ENCODE results near the gene OSBPL3. TPM values are rescaled to one million over a fixed set of nuclear protein-coding genes. Genes with fewer than 3 reads are reported as not detected.
"Not testable (repeated sequence)": the region's sequence is repeated elsewhere in the genome, so short reads cannot be mapped to it uniquely, and the experiment has no call there.

The OSBPL3 gene
- total and polyA plus RNA-seq, 10 donors, result 10.3 to 33.9 (median 26.8) TPM

- intact Hi-C loops (cut with DNase I; ENCODE audit: low total_unique reads), result no loop called here
- Histone ChIP-seq H3K4me1 (peaks cover 4 to 71% (median 40%) of the 10 kb centered on the region in 6 donors), H3K36me3 (no peaks in the 10 kb centered on the region), H3K27ac (peak overlapping the region in 1 of 8 donors; percentile 12), H3K4me3 (no peak overlapping the region), H3K27me3 (replicated peaks in 1 of 7) (no peaks in the 10 kb centered on the region), H3K9me3 (no peaks in the 10 kb centered on the region)
- TF ChIP-seq POLR2AphosphoS5 (IDR thresholded peaks at IDR 0.05), result no peak
- no peak for TF ChIP-seq CTCF (IDR thresholded peaks at IDR 0.05 in 8 of 11, conservative IDR thresholded peaks at IDR 0.05 in 3 of 11)
- no peak for TF ChIP-seq POLR2A (IDR thresholded peaks at IDR 0.05)
- 79 to 86% (median 82%) methylated on average over 4 of the region's 4 CpGs for WGBS, 5 donors
- no peak for DNase-seq
These were observed 71.3 kb downstream of the OSBPL3 start for GRCh38 chr7:24908727-24909126.

- no peaks in the 10 kb centered on the region for H3K27me3 ChIP-seq (replicated peaks in 1 of 7)
- WGBS, 5 donors, result 75 to 83% (median 80%) methylated on average over 3 of the region's 3 CpGs
- no peaks in the 10 kb centered on the region for H3K9me3 ChIP-seq
- H3K36me3 ChIP-seq, result no peaks in the 10 kb centered on the region
- intact Hi-C loops (cut with DNase I; ENCODE audit: low total_unique reads), result no loop called here
- H3K4me3 ChIP-seq, result peak overlapping the region in 1 of 8 donors; percentile 23
- TF ChIP-seq POLR2A (IDR thresholded peaks at IDR 0.05) (no peak), CTCF (IDR thresholded peaks at IDR 0.05 in 8 of 11, conservative IDR thresholded peaks at IDR 0.05 in 3 of 11) (no peak), POLR2AphosphoS5 (IDR thresholded peaks at IDR 0.05) (no peak)
- peaks cover 4 to 66% (median 39%) of the 10 kb centered on the region in 6 donors for H3K4me1 ChIP-seq
- peak overlapping the region in 2 of 8 donors; percentile 31 to 44 for H3K27ac ChIP-seq
- DNase-seq, result no peak
These were observed 71.8 kb downstream of the OSBPL3 start for GRCh38 chr7:24908166-24908565.

GRCh38 chr7:24907311-24907886 is 72.6 kb downstream of the OSBPL3 start:
- DNase-seq, result no peak
- Histone ChIP-seq H3K27me3 (replicated peaks in 1 of 7) (no peaks in the 10 kb centered on the region), H3K27ac (peak overlapping the region in 2 of 8 donors; percentile 31 to 44), H3K36me3 (no peaks in the 10 kb centered on the region), H3K4me1 (peaks cover 4 to 66% (median 34%) of the 10 kb centered on the region in 6 donors), H3K9me3 (no peaks in the 10 kb centered on the region), H3K4me3 (no peak overlapping the region)
- TF ChIP-seq CTCF (IDR thresholded peaks at IDR 0.05 in 8 of 11, conservative IDR thresholded peaks at IDR 0.05 in 3 of 11) (no peak), POLR2AphosphoS5 (IDR thresholded peaks at IDR 0.05) (no peak), POLR2A (IDR thresholded peaks at IDR 0.05) (no peak)
- 41 to 58% (median 45%) methylated on average over 7 of the region's 7 CpGs for WGBS, 5 donors
- intact Hi-C loops (cut with DNase I; ENCODE audit: low total_unique reads), result no loop called here

GRCh38 chr7:24905996-24906770 is 73.8 kb downstream of the OSBPL3 start:
- H3K36me3 ChIP-seq, result no peaks in the 10 kb centered on the region
- H3K27ac ChIP-seq, result no peak overlapping the region
- DNase-seq, result no peak
- TF ChIP-seq POLR2AphosphoS5 (IDR thresholded peaks at IDR 0.05) (no peak), POLR2A (IDR thresholded peaks at IDR 0.05) (no peak), CTCF (IDR thresholded peaks at IDR 0.05 in 8 of 11, conservative IDR thresholded peaks at IDR 0.05 in 3 of 11) (no peak)
- H3K9me3 ChIP-seq, result no peaks in the 10 kb centered on the region
- 90 to 94% (median 92%) methylated on average over 4 of the region's 4 CpGs for WGBS, 5 donors
- H3K27me3 ChIP-seq (replicated peaks in 1 of 7), result no peaks in the 10 kb centered on the region
- intact Hi-C loops (cut with DNase I; ENCODE audit: low total_unique reads), result no loop called here
- no peak overlapping the region for H3K4me3 ChIP-seq
- H3K4me1 ChIP-seq, result peaks cover 4 to 58% (median 22%) of the 10 kb centered on the region in 6 donors

GRCh38 chr7:24903992-24904391 is 76.0 kb downstream of the OSBPL3 start:
- H3K4me1 ChIP-seq, result peaks cover 0 to 54% (median 9%) of the 10 kb centered on the region in 6 donors
- H3K27ac ChIP-seq; H3K27me3 ChIP-seq (replicated peaks in 1 of 7); intact Hi-C loops (cut with DNase I; ENCODE audit: low total_unique reads); DNase-seq; H3K36me3 ChIP-seq; H3K4me3 ChIP-seq; H3K9me3 ChIP-seq: not testable (repeated sequence)
- 92 to 98% (median 95%) methylated on average over 4 of the region's 4 CpGs for WGBS, 5 donors
